Heart right ventricle (tissue), 16 donors: Measurements from ENCODE around the gene ARGLU1. TPM values are rescaled to one million over a fixed set of nuclear protein-coding genes. Genes with fewer than 3 reads are reported as not detected.

Experiments
- ATAC-seq, 8 donors: fragments of 200-7000 bp; cut with Tn5 transposase; one replicate each; pipeline ENCODE4 v1.9.1; 2020; ENCODE audit warnings: mild to moderate bottlenecking in 8 of 8, moderate library complexity in 8 of 8, moderate number of reproducible peaks in 1 of 8
- DNase-seq, 2 donors: peaks; one replicate each; pipeline ENCODE4 v3.0.0-alpha.2; 2020
- H3K27ac ChIP-seq, 10 donors: fragments of 200-600 bp; sonication (generic) in 2 of 10; one replicate each; pipeline versions ENCODE4 v1.5.0 to v1.8.0; 2020 to 2022; ENCODE audit warnings: mild to moderate bottlenecking in 3 of 10
- H3K27me3 ChIP-seq, 7 donors: fragments of 200-600 bp; one replicate each; pipeline ENCODE4 v1.8.0; 2021 to 2022; ENCODE audit warnings: mild to moderate bottlenecking in 2 of 7
- H3K36me3 ChIP-seq, 9 donors: fragments of 200-600 bp; sonication (generic) in 1 of 9; one replicate each; pipeline versions ENCODE4 v1.5.0 to v1.8.0; 2020 to 2022; ENCODE audit warnings: mild to moderate bottlenecking in 2 of 9
- H3K4me1 ChIP-seq, 9 donors: fragments of 200-600 bp; sonication (generic) in 1 of 9; one replicate each; pipeline versions ENCODE4 v1.5.0 to v1.8.0; 2020 to 2022; ENCODE audit warnings: mild to moderate bottlenecking in 4 of 9
- H3K4me3 ChIP-seq, 10 donors: fragments of 200-600 bp; sonication (generic) in 2 of 10; one replicate each; pipeline versions ENCODE4 v1.5.0 to v1.8.0; 2020 to 2022; ENCODE audit warnings: mild to moderate bottlenecking in 7 of 10, moderate library complexity in 2 of 10
- H3K9me3 ChIP-seq, 11 donors: fragments of 200-600 bp in 10 of 11; sonication (generic) in 2 of 11; one replicate each; pipeline versions ENCODE4 v1.5.0 to v1.8.0; 2013 to 2022; ENCODE audit warnings: mild to moderate bottlenecking in 2 of 11, control low read depth in 1 of 11, moderate library complexity in 1 of 11
- CTCF ChIP-seq, 9 donors: fragments of 200-600 bp; sonication (generic) in 2 of 9; IDR thresholded peaks; one replicate each; pipeline versions ENCODE4 v1.5.0 to v1.8.0; 2021 to 2022; ENCODE audit warnings: antibody characterized with exemption in 9 of 9, mild to moderate bottlenecking in 5 of 9, moderate library complexity in 1 of 9
- WGBS, 2 donors: extraction: QIAGEN DNeasy Blood & Tissue Kit; methylation state at CpG; one replicate each; pipeline ENCODE4 v1.1.7; 2013; ENCODE audit warnings: inconsistent platforms in 1 of 2; 5-methylcytosine and 5-hydroxymethylcytosine counted together
- intact Hi-C, 10 donors: fragments of 100-400 bp; cut with DNase I; formaldehyde crosslinking; loops; one replicate each; pipeline versions ENCODE4 v1.11.1 to v1.14.2; 2022
- polyA plus RNA-seq, 2 donors: library from polyadenylated mRNA; stranded (reverse); fragments of 200-250 nt; gene quantifications; one replicate each; pipeline ENCODE4 v1.2.3, GENCODE V29; 2013
- total RNA-seq, 10 donors: library from RNA; stranded (reverse); fragmentation: NEBNext Ultra II Directional in 3 of 10; extraction: Animal tissue kit (Norgen Biotek cat#: 25700) in 3 of 10; gene quantifications; one replicate each; pipeline versions ENCODE4 v1.2.1 to v1.2.4, GENCODE V29; 2021 to 2023
- donor health status: Arrhythmogenic right ventricular cardiomyopathy.
- donor health status: ischemic (EF 13 %, LVEDD 7.1; RV severe dilation, severe dysfunction).
- donor health status: healthy with polysubstance abuse.
- donor health status: DM: no; HTN: yes; CAD: no.
- donor health status: DM: no; HTN: no; CAD: no.
- donor health status: ischemic (EF 25% LVEDD 6.9; RV normal size, moderate dysfunction).
- donor health status: ischemic (EF 25% LVEDD 5.7; RV mildly dilated, moderate dysfunction).
- donor health status: healthy.
- donor health status: DM: yes; HTN: yes; CAD: no.
- donor health status: Ischemic cardiomyopathy.
- donor health status: ischemic (EF 35%, LVEDD 5.7; RV mildly dilated, moderate dysfunction).
- donor health status: nonischemic (EF 11% LVEDD 7.7; RV severe dilation, severe dysfunction).
- donor health status: DM: yes; HTN: yes; CAD: no.
- donor health status: PGD.
- donor health status: ischemic (EF 29% LVEDD 5.4; RV normal size, mild dysfunction).
- donor health status: nonischemic (EF 23%, LVEDD 6.1; RV moderate dilation, normal function).

The ARGLU1 gene
- total and polyA plus RNA-seq, 12 donors, result 19.1 to 148 (median 29.6) TPM

GRCh38 chr13:106575896-106576295 lies 8.0 kb upstream of the ARGLU1 start:
- Histone ChIP-seq H3K4me3 (no peak overlapping the region), H3K27ac (no peak overlapping the region), H3K4me1 (peaks cover 0 to 9% (median 5%) of the 10 kb centered on the region in 9 donors), H3K27me3 (no peaks in the 10 kb centered on the region), H3K36me3 (no peaks in the 10 kb centered on the region), H3K9me3 (no peaks in the 10 kb centered on the region)
- no peak for DNase-seq
- TF ChIP-seq CTCF (IDR thresholded peaks at IDR 0.05), result no peak
- no peak for ATAC-seq
- intact Hi-C loops, result no loop called here

GRCh38 chr13:106573868-106574267 lies 5.9 kb upstream of the ARGLU1 start:
- H3K27me3 ChIP-seq, result no peaks in the 10 kb centered on the region
- intact Hi-C loops, result no loop called here
- H3K4me1 ChIP-seq, result peaks cover 0 to 18% (median 5%) of the 10 kb centered on the region in 9 donors
- no peak for TF ChIP-seq CTCF (IDR thresholded peaks at IDR 0.05)
- ATAC-seq, result peak in 5 of 8 donors; percentile 29 to 59 (median 41)
- H3K4me3 ChIP-seq, result no peak overlapping the region
- no peaks in the 10 kb centered on the region for H3K9me3 ChIP-seq
- no peaks in the 10 kb centered on the region for H3K36me3 ChIP-seq
- H3K27ac ChIP-seq, result peak overlapping the region in 3 of 10 donors; percentile 3 to 45 (median 44)
- WGBS, 2 donors, result 21 to 34% methylated on average over 3 of the region's 3 CpGs
- DNase-seq, result peak in 1 of 2 donors; percentile 32

- H3K27ac ChIP-seq, result peak overlapping the region in 4 of 10 donors; percentile 3 to 45 (median 38)
- peaks cover 0 to 21% (median 10%) of the 10 kb centered on the region in 9 donors for H3K4me1 ChIP-seq
- H3K27me3 ChIP-seq, result no peaks in the 10 kb centered on the region
- ATAC-seq (peak in 3 of 8 donors; percentile 32 to 52 (median 46)), DNase-seq (no peak)
- H3K4me3 ChIP-seq, result no peak overlapping the region
- H3K36me3 ChIP-seq, result no peaks in the 10 kb centered on the region
- intact Hi-C loops, result no loop called here
- no peaks in the 10 kb centered on the region for H3K9me3 ChIP-seq
- WGBS, 2 donors, result 82 to 90% methylated on average over 8 of the region's 8 CpGs
- TF ChIP-seq CTCF (IDR thresholded peaks at IDR 0.05), result no peak
Measured at GRCh38 chr13:106573284-106573846, 5.4 kb upstream of the ARGLU1 start.

GRCh38 chr13:106570299-106570852 lies 2.4 kb upstream of the ARGLU1 start:
- Histone ChIP-seq H3K36me3 (no peaks in the 10 kb centered on the region), H3K27ac (peak overlapping the region in 3 of 10 donors; percentile 27 to 46 (median 38)), H3K4me1 (peaks cover 6 to 36% (median 26%) of the 10 kb centered on the region in 9 donors), H3K9me3 (no peaks in the 10 kb centered on the region), H3K27me3 (no peaks in the 10 kb centered on the region), H3K4me3 (no peak overlapping the region)
- 34 to 46% methylated on average over 14 of the region's 14 CpGs for WGBS, 2 donors
- ATAC-seq, result peak in 5 of 8 donors; percentile 5 to 73 (median 39)
- TF ChIP-seq CTCF (IDR thresholded peaks at IDR 0.05), result no peak
- intact Hi-C loops, result no loop called here
- DNase-seq, result peak in 1 of 2 donors; percentile 70
